Activated naive CD4-positive, alpha-beta T cell treated with Interleukin-2 at 50 U/mL for 16 hours (primary cell): ENCODE measurements around the gene DNAJC1.

Experiments used
- DNase-seq: peaks from one replicate; pipeline ENCODE4 v3.0.0-alpha.2; 2020

Gene DNAJC1

GRCh38 chr10:21954690-21955089, 48.8 kb downstream of the DNAJC1 start:
- no peak for DNase-seq

- no peak for DNase-seq
Measured at GRCh38 chr10:21954132-21954531, 49.4 kb downstream of the DNAJC1 start.

GRCh38 chr10:21953585-21954057, 49.9 kb downstream of the DNAJC1 start:
- no peak for DNase-seq

GRCh38 chr10:21950566-21950965, 53.0 kb downstream of the DNAJC1 start:
- DNase-seq, result no peak

GRCh38 chr10:21946946-21947345, 56.6 kb downstream of the DNAJC1 start:
- no peak for DNase-seq

- DNase-seq, result no peak
Measured at GRCh38 chr10:21944727-21945386, 58.7 kb downstream of the DNAJC1 start.

GRCh38 chr10:21943633-21944265, 59.8 kb downstream of the DNAJC1 start:
- no peak for DNase-seq

GRCh38 chr10:21935439-21936023, 68.0 kb downstream of the DNAJC1 start:
- no peak for DNase-seq

GRCh38 chr10:21934307-21934706, 69.2 kb downstream of the DNAJC1 start:
- DNase-seq, result no peak

GRCh38 chr10:21929070-21929469, 74.5 kb downstream of the DNAJC1 start:
- no peak for DNase-seq

GRCh38 chr10:21927631-21928353, 75.7 kb downstream of the DNAJC1 start:
- no peak for DNase-seq

- DNase-seq, result no peak
Measured at GRCh38 chr10:21926949-21927348, 76.6 kb downstream of the DNAJC1 start.

GRCh38 chr10:21926358-21926925, 77.1 kb downstream of the DNAJC1 start:
- DNase-seq, result no peak

GRCh38 chr10:21925851-21926250, 77.7 kb downstream of the DNAJC1 start:
- no peak for DNase-seq

- DNase-seq, result no peak
Measured at GRCh38 chr10:21924511-21924910, 79.0 kb downstream of the DNAJC1 start.

- DNase-seq, result no peak
Measured at GRCh38 chr10:21920633-21921032, 82.9 kb downstream of the DNAJC1 start.

- DNase-seq, result no peak
Measured at GRCh38 chr10:21919906-21920305, 83.6 kb downstream of the DNAJC1 start.

- no peak for DNase-seq
Measured at GRCh38 chr10:21919117-21919516, 84.4 kb downstream of the DNAJC1 start.

- no peak for DNase-seq
Measured at GRCh38 chr10:21912625-21913024, 90.9 kb downstream of the DNAJC1 start.

GRCh38 chr10:21910798-21911197, 92.7 kb downstream of the DNAJC1 start:
- no peak for DNase-seq

GRCh38 chr10:21907436-21907835, 96.1 kb downstream of the DNAJC1 start:
- DNase-seq, result no peak

GRCh38 chr10:21904930-21905329, 98.6 kb downstream of the DNAJC1 start:
- no peak for DNase-seq

GRCh38 chr10:21899736-21900135, 103.8 kb downstream of the DNAJC1 start:
- DNase-seq, result no peak
